Keratinocyte (primary cell): ENCODE data around the gene SPCS3.

Source experiments
- CTCF ChIP-seq, 3 experiments: IDR thresholded peaks in 1 of 3; conservative IDR thresholded peaks in 1 of 3; optimal IDR thresholded peaks in 1 of 3; 2 replicates in 2 of 3; 3 replicates in 1 of 3; pipeline versions ENCODE3 to v1.5.1; 2011; ENCODE audit warnings: low read length in 3 of 3, mild to moderate bottlenecking in 3 of 3, moderate library complexity in 2 of 3, control low read depth in 1 of 3, inconsistent platforms in 1 of 3; ENCODE audit not compliant: insufficient read depth in 2 of 3; ENCODE audit errors: extremely low read depth in 1 of 3
- EZH2 ChIP-seq: IDR thresholded peaks from one replicate; pipeline ENCODE4 v1.6.1; 2012; ENCODE audit warnings: inconsistent platforms, mild to moderate bottlenecking, low read length, moderate library complexity

- TF ChIP-seq CTCF (optimal IDR thresholded peaks at IDR 0.05 in 1 of 3, IDR thresholded peaks at IDR 0.05 in 1 of 3, conservative IDR thresholded peaks at IDR 0.05 in 1 of 3; ENCODE audit: extremely low read depth in 1 of 3, insufficient read depth in 2 of 3, low read length in 3 of 3), result no peak
- no peak for TF ChIP-seq EZH2
These were observed 40.7 kb downstream of the SPCS3 start for GRCh38 chr4:176360446-176360845.
